GM04504 (cell line): Measurements from ENCODE around the gene DSG4.

Experiments
- DNase-seq: peaks from one replicate; pipeline ENCODE4 v3.0.0-alpha.2; 2012; ENCODE audit warnings: low read depth

The DSG4 gene

DNA sequence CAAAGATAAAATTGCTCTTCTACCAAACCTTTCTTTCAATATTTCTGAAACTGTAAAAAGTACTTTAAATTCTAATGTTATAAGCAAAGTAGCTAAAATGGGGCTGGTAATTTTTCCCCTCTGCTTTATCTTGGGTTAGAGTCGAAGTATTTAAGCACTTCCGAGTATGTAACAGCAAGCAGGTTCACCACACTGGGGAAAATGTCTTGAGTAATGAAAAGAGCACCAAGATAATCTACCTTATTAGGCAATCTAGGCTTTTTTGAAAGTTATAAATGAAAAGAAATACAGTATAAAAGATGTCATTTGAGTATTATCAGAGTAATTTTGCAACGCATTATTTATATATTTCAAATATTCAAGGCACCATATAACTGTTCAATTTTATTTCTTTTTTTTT, 70.3 kb downstream of the DSG4 start:
- DNase-seq: no peak

DNA sequence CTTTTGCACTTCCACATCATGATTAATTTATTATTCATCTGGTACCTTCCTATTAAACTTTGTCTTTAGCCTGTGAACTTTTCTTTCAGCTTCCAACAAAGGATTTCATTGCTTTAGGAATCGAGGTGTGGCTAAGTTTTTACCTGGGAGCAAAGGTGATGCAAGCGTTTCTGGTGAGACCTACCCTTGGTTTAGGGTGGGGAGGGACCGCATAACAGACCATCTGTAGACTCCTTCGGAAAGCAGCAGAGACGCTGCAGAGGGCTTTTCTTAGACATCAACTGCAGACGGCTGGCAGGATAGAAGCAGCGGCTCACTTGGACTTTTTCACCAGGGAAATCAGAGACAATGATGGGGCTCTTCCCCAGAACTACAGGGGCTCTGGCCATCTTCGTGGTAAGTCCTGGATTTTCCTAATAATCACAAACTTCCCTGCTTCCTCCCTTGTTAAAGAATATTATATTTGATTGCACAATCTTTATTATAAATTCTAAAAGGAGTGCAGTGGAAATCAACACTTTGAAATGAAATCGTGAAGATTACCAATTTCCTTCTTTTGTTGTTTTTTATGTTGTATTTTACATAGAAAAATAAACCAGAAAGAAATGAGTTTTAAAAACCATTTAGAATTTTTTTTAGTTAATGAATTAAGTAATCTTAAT, 71.1 kb downstream of the DSG4 start, which contains the start of gene DSG3:
TSS of gene DSG3 (plus strand) at position 212 of the 662 bp plus-strand sequence. CDS start at position 349, 137 bp downstream.
- DNase-seq: no peak

DNA sequence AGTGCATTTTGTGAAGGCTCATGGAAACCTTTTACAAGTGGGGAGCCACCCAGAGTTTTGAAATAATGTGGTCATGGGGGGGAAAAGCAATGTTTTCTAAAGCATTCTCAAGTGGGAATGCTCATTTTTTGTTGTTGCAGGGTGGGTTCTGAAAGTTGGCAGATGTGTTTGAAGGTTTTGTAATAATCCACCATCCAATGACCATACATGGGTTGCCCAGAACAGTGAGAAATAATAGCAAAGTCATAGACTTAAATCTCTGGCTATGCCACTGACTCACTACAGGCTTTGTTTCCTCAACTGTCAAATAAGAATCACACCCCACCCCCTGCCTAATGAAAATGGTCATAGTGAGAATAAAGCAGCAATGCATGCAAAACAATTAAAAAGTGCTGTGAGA, 73.8 kb downstream of the DSG4 start:
- no peak for DNase-seq

DNA sequence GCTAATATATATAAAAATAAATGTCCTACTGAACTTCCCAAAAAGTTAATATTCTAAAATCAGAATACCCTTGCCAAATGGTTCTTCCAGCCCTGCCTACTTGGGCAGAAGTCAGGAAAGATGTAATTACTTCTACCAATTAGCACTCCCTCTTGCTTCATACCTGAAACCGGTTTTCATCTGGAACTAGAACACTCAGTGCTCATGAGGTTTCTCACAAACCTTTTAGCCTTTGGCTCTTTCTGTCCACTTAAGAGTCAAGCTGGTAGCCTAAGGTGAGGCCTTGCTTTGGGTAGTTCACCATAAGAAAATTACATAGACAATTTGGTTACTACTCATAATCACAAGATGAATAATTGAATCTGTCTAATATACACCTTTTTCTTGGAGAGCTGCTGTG, 75.0 kb downstream of the DSG4 start:
- no peak for DNase-seq

DNA sequence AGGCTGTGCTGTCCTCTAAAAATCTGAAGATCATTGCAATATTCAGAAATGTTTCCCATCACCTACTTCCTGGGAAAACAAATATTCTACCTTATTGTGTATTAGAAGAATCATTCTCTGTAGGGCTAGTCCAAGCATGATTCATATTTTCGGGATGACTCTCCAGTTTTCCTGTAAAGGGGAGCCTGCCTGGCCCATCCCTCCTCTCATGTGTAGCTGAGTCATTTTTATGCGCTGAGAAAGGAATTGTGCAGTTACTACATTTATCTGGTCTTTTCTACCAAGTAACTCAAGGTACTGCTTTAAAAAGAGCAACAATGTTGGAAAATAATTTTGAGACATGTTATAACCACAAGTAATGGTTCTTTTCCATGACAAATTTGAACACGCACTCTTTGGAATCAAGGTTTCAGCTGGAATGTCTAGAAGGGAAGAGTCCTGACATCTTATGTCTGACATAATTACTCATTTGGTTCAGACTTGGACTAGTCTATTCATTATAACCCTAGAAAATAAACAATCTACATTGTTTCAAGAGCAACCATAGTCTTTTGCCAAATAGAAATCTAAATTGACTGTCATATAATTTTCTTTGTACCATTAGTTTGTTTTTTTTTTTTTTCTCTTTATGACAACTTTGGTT, 77.6 kb downstream of the DSG4 start:
- peak; percentile 4 for DNase-seq
